ENCODE measurements around the gene CCDC63. TPM values are rescaled to one million over a fixed set of nuclear protein-coding genes. Genes with fewer than 3 reads are reported as not detected.

The CCDC63 gene
- total and polyA plus RNA-seq, 9 of the 15 experiments (the other 6 are each of a cell fraction or from before 2014, with no cell fraction given): not detected

DNA sequence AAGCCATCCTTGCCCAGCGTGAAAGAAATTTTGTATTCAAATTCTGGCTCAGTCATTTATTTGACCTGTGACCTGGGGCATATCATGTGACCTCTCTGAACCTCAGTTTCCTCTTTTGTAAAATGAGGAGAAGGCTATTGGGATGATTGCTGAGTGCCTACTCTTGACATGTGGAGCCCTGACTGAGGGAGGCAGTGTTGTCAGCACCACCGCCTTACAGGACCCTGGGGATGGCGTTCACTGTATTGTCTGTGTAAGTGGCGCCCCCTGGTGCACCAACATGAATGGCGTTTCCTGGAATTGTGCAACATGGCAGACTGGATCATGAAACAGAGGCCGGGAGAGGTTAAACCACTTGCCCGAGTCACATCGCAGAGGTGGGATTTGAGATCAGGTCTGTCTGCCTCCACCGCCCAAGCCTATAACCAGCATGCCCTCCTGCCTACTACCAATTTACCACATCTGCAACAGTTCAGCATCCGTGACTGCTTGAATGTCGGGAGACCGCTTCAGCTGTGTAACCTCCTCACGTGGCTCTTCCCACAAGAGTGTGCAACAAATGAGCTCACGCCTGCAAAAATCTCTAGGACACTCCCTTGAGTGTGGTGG, 20.1 kb upstream of the CCDC63 start (continued):
- no peak for TF ChIP-seq NR3C1 (CRISPR knock-in tag; IDR thresholded peaks at IDR 0.05)
- TF ChIP-seq, protein P1, sequence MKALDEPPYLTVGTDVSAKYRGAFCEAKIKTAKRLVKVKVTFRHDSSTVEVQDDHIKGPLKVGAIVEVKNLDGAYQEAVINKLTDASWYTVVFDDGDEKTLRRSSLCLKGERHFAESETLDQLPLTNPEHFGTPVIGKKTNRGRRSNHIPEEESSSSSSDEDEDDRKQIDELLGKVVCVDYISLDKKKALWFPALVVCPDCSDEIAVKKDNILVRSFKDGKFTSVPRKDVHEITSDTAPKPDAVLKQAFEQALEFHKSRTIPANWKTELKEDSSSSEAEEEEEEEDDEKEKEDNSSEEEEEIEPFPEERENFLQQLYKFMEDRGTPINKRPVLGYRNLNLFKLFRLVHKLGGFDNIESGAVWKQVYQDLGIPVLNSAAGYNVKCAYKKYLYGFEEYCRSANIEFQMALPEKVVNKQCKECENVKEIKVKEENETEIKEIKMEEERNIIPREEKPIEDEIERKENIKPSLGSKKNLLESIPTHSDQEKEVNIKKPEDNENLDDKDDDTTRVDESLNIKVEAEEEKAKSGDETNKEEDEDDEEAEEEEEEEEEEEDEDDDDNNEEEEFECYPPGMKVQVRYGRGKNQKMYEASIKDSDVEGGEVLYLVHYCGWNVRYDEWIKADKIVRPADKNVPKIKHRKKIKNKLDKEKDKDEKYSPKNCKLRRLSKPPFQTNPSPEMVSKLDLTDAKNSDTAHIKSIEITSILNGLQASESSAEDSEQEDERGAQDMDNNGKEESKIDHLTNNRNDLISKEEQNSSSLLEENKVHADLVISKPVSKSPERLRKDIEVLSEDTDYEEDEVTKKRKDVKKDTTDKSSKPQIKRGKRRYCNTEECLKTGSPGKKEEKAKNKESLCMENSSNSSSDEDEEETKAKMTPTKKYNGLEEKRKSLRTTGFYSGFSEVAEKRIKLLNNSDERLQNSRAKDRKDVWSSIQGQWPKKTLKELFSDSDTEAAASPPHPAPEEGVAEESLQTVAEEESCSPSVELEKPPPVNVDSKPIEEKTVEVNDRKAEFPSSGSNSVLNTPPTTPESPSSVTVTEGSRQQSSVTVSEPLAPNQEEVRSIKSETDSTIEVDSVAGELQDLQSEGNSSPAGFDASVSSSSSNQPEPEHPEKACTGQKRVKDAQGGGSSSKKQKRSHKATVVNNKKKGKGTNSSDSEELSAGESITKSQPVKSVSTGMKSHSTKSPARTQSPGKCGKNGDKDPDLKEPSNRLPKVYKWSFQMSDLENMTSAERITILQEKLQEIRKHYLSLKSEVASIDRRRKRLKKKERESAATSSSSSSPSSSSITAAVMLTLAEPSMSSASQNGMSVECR (CRISPR knock-in tag; IDR thresholded peaks at IDR 0.05): no peak
- no peak for TF ChIP-seq RBM22 (IDR thresholded peaks at IDR 0.05; ENCODE audit: low read depth, low read length, poor library complexity, severe bottlenecking)
- no peak for TF ChIP-seq ZNF75A (CRISPR knock-in tag; IDR thresholded peaks at IDR 0.05)
- TF ChIP-seq SP2 (IDR thresholded peaks at IDR 0.05; ENCODE audit: extremely low read depth, low read depth, low read length, poor library complexity, severe bottlenecking): no peak
- no peak for TF ChIP-seq MTA2 (IDR thresholded peaks at IDR 0.05; ENCODE audit: low read depth)
- no peak for TF ChIP-seq ZNF76 (CRISPR knock-in tag; IDR thresholded peaks at IDR 0.05; ENCODE audit: borderline replicate concordance)
- TF ChIP-seq, protein P2, sequence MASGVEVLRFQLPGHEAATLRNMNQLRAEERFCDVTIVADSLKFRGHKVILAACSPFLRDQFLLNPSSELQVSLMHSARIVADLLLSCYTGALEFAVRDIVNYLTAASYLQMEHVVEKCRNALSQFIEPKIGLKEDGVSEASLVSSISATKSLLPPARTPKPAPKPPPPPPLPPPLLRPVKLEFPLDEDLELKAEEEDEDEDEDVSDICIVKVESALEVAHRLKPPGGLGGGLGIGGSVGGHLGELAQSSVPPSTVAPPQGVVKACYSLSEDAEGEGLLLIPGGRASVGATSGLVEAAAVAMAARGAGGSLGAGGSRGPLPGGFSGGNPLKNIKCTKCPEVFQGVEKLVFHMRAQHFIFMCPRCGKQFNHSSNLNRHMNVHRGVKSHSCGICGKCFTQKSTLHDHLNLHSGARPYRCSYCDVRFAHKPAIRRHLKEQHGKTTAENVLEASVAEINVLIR (CRISPR knock-in tag; IDR thresholded peaks at IDR 0.05): no peak
- peak in 1 of 2 experiments; percentile 75; a peak in 3 of 4 replicates for TF ChIP-seq MAZ (CRISPR knock-in tag; conservative IDR thresholded peaks at IDR 0.05 in 1 of 2, IDR thresholded peaks at IDR 0.05 in 1 of 2)
- TF ChIP-seq, protein P3, sequence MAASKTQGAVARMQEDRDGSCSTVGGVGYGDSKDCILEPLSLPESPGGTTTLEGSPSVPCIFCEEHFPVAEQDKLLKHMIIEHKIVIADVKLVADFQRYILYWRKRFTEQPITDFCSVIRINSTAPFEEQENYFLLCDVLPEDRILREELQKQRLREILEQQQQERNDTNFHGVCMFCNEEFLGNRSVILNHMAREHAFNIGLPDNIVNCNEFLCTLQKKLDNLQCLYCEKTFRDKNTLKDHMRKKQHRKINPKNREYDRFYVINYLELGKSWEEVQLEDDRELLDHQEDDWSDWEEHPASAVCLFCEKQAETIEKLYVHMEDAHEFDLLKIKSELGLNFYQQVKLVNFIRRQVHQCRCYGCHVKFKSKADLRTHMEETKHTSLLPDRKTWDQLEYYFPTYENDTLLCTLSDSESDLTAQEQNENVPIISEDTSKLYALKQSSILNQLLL (CRISPR knock-in tag; IDR thresholded peaks at IDR 0.05; ENCODE audit: borderline replicate concordance): no peak
- no peak for TF ChIP-seq SRSF7 (optimal IDR thresholded peaks at IDR 0.05; ENCODE audit: low read depth, low read length)
- no peak for TF ChIP-seq RFX5 (IDR thresholded peaks at IDR 0.05; ENCODE audit: low read depth, low read length)
- TF ChIP-seq MCM5 (IDR thresholded peaks at IDR 0.05; ENCODE audit: low read depth): no peak
- TF ChIP-seq, protein P4, sequence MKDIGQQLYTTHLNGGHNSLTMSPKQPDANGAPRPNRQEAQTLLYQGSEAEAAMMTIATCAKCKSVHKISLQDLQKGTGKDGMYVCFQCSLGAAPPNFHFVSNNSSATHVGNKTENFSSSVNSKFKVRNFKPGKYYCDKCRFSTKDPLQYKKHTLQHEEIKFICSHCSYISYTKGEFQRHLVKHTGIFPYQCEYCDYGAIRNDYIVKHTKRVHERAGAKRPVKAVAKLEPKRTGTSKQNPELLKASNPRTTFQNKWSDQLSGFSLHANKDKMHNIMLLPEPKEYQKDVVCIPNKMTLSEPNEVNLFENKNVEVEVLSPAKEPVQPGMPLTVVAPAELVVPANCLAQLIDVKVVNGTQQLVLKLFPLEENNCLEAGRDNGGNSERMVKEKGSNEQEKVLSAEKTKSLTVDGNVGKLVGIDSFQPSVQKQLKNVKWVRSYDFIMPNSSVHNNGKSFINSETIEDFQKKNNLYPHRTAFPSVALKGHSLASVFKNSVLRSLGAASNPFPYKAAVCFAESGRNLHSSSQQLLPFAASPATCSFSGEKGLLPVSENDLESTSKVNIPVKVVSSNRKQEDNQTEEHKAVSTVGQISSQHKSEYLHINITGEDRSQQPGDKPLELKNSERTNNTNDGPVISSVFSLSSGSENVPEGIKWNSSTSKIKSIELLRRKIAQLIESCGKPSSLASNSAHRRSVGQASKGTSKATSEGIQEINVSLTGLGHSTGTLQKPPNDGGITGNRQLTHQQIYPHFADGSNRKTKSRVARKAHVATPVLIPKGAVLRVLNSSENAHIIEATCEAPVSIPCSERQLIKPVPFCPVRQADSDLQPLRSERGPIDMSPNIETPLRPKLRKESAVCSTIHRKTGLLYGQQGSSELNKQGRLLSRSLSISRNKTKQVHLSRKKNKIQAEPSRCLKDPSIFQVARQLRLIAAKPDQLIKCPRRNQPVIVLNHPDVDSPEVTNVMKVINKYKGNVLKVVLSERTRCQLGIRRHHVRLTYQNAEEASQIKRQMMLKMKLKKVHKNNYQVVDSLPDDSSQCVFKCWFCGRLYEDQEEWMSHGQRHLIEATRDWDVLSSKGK (CRISPR knock-in tag; IDR thresholded peaks at IDR 0.05): no peak
- peak; percentile 97 to 98 for TF ChIP-seq RAD21 (CRISPR knock-in tag; conservative IDR thresholded peaks at IDR 0.05 in 1 of 2, IDR thresholded peaks at IDR 0.05 in 1 of 2)
- no peak for TF ChIP-seq FOXA1 (IDR thresholded peaks at IDR 0.05; ENCODE audit: borderline replicate concordance)
- no peak for TF ChIP-seq ZFP30 (CRISPR knock-in tag; IDR thresholded peaks at IDR 0.05; ENCODE audit: borderline replicate concordance)

Measured in K562 (cell line).